ENCODE results near the gene AXIN2. TPM values are rescaled to one million over a fixed set of nuclear protein-coding genes. Genes with fewer than 3 reads are reported as not detected.
A peak's percentile ranks its signal among the peaks of the same experiment; 100 is the strongest.

AXIN2 gene
- total RNA-seq, 2 donors from 2014 or later: 8.7 to 29.8 TPM

- no peak for TF ChIP-seq CTCF (IDR thresholded peaks at IDR 0.05)
- Histone ChIP-seq H3K4me1 (peaks cover 0 to 29% of the 10 kb centered on the region in 2 donors), H3K36me3 (no peaks in the 10 kb centered on the region), H3K27ac (no peak overlapping the region), H3K4me3 (no peak overlapping the region), H3K9me3 (no peaks in the 10 kb centered on the region), H3K27me3 (no peaks in the 10 kb centered on the region)
- no peak for DNase-seq (ENCODE audit: low spot score)
Observed at GRCh38 chr17:65586899-65587298, 25.5 kb upstream of the AXIN2 start.

GRCh38 chr17:65584604-65585521, 23.4 kb upstream of the AXIN2 start:
- peaks cover 0 to 29% of the 10 kb centered on the region in 2 donors for H3K4me1 ChIP-seq
- H3K9me3 ChIP-seq: no peaks in the 10 kb centered on the region
- no peaks in the 10 kb centered on the region for H3K36me3 ChIP-seq
- no peak overlapping the region for H3K4me3 ChIP-seq
- DNase-seq (ENCODE audit: low spot score): no peak
- H3K27ac ChIP-seq: peak overlapping the region in 1 of 2 donors; percentile 35
- H3K27me3 ChIP-seq: no peaks in the 10 kb centered on the region
- no peak for TF ChIP-seq CTCF (IDR thresholded peaks at IDR 0.05)

GRCh38 chr17:65583921-65584603, 22.6 kb upstream of the AXIN2 start:
- Histone ChIP-seq H3K4me3 (no peak overlapping the region), H3K36me3 (no peaks in the 10 kb centered on the region), H3K27ac (peak overlapping the region in 1 of 2 donors; percentile 2), H3K4me1 (peaks cover 0 to 29% of the 10 kb centered on the region in 2 donors), H3K9me3 (no peaks in the 10 kb centered on the region), H3K27me3 (no peaks in the 10 kb centered on the region)
- TF ChIP-seq CTCF (IDR thresholded peaks at IDR 0.05): no peak
- no peak for DNase-seq (ENCODE audit: low spot score)

GRCh38 chr17:65576939-65577338, 15.5 kb upstream of the AXIN2 start:
- H3K9me3 ChIP-seq: no peaks in the 10 kb centered on the region
- H3K27ac ChIP-seq: no peak overlapping the region
- H3K4me1 ChIP-seq: no peaks in the 10 kb centered on the region
- DNase-seq (ENCODE audit: low spot score): no peak
- H3K27me3 ChIP-seq: no peaks in the 10 kb centered on the region
- H3K4me3 ChIP-seq: no peak overlapping the region
- H3K36me3 ChIP-seq: no peaks in the 10 kb centered on the region
- TF ChIP-seq CTCF (IDR thresholded peaks at IDR 0.05): no peak

- no peaks in the 10 kb centered on the region for H3K36me3 ChIP-seq
- DNase-seq (ENCODE audit: low spot score): no peak
- no peak overlapping the region for H3K4me3 ChIP-seq
- no peaks in the 10 kb centered on the region for H3K27me3 ChIP-seq
- H3K27ac ChIP-seq: no peak overlapping the region
- no peaks in the 10 kb centered on the region for H3K4me1 ChIP-seq
- no peaks in the 10 kb centered on the region for H3K9me3 ChIP-seq
- TF ChIP-seq CTCF (IDR thresholded peaks at IDR 0.05): no peak
Observed at GRCh38 chr17:65573282-65573602, 11.8 kb upstream of the AXIN2 start.

Data from right atrium auricular region (tissue), 2 donors.